ENCODE measurements around the gene OR6B1. TPM values are rescaled to one million over a fixed set of nuclear protein-coding genes. Genes with fewer than 3 reads are reported as not detected.

The OR6B1 gene
- total and polyA plus RNA-seq, 9 of the 15 experiments (the other 6 are each of a cell fraction or from before 2014, with no cell fraction given): not detected

DNA sequence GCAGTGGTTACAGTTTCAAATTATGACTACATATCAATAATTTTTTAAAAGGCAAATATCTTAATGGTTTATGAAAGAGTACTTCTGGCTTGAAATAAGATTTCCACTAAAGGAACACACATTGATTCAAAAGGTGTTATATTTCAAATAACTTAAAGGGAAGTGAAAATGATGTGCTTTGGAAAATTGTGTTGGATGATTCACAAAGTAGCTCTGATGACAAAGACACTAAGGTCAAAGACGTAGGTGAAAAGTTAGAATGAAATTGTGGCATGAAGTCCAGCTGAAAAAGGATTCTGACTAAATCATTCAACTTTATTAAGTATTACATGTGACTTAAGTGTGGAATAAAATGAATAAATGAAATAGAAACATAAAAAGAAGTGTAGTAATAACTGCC lies 27.9 kb downstream of the OR6B1 start:
- H3K9me3 ChIP-seq (replicated peaks; ENCODE audit: control insufficient read depth, insufficient read depth, low read depth, low read length): no peaks in the 10 kb centered on the region
- ChIA-PET CTCF (ENCODE audit: low intra/inter-chr PET ratio) (no interaction called here), POLR2A (no interaction called here)
- BruUV-seq (replicated peaks): no TSS peak
- in situ Hi-C loops (cut with MboI) (no loop called here), intact Hi-C loops (cut with micrococcal nuclease) (loop anchor here (5.0 kb wide), 1 partner anchor 131 kb away; no protein-coding TSS in a partner anchor)
- no peaks in the 10 kb centered on the region for H3K36me3 ChIP-seq (ENCODE audit: control insufficient read depth, insufficient read depth, low read length)
- no peaks in the 10 kb centered on the region for H3K4me1 ChIP-seq (replicated peaks in 1 of 2; ENCODE audit: control insufficient read depth in 2 of 2, insufficient read depth in 2 of 2, low read length in 2 of 2)
- H3K27ac ChIP-seq (ENCODE audit: extremely low read depth, low read depth, low read length): no peak overlapping the region
- no peak overlapping the region for H2AFZ ChIP-seq (ENCODE audit: low read depth, low read length)
- H4K20me1 ChIP-seq (replicated peaks; ENCODE audit: control insufficient read depth, insufficient read depth, low read length): no peaks in the 10 kb centered on the region
- ATAC-seq (no peak), FAIRE-seq (no peak), DNase-seq (ENCODE audit: extremely low read depth in 1 of 4, low spot score in 3 of 4) (no peak)
- WGBS (ENCODE audit: insufficient coverage, low coverage, missing lambda C conversion rate): 0% methylated on average over 1 of the region's 1 CpG
- no peak overlapping the region for H3K4me2 ChIP-seq (ENCODE audit: insufficient read depth, low read length)
- no peaks in the 10 kb centered on the region for H3K79me2 ChIP-seq (ENCODE audit: control insufficient read depth, insufficient read depth, low read length)
- H3K4me3 ChIP-seq: no peak overlapping the region
- no peaks in the 10 kb centered on the region for H3K9me1 ChIP-seq (ENCODE audit: control insufficient read depth, insufficient read depth, low read length)
- TF ChIP-seq PHF21A (IDR thresholded peaks at IDR 0.05; ENCODE audit: borderline replicate concordance, low read depth) (no peak), PHF8 (IDR thresholded peaks at IDR 0.05; ENCODE audit: borderline replicate concordance, low read length) (no peak), MECOM (CRISPR knock-in tag; IDR thresholded peaks at IDR 0.05) (no peak), RHOXF2B (CRISPR knock-in tag; conservative IDR thresholded peaks at IDR 0.05) (no peak)
- TF ChIP-seq, protein P1, sequence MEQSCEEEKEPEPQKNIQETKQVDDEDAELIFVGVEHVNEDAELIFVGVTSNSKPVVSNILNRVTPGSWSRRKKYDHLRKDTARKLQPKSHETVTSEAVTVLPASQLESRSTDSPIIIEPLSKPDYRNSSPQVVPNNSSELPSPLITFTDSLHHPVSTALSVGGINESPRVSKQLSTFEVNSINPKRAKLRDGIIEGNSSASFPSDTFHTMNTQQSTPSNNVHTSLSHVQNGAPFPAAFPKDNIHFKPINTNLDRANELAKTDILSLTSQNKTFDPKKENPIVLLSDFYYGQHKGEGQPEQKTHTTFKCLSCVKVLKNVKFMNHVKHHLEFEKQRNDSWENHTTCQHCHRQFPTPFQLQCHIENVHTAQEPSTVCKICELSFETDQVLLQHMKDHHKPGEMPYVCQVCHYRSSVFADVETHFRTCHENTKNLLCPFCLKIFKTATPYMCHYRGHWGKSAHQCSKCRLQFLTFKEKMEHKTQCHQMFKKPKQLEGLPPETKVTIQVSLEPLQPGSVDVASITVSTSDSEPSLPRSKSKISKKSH (CRISPR knock-in tag; IDR thresholded peaks at IDR 0.05): no peak
- no peak overlapping the region for H3K9ac ChIP-seq (ENCODE audit: insufficient read depth in 1 of 2, low read depth in 2 of 2, low read length in 2 of 2)
- H3K27me3 ChIP-seq (ENCODE audit: control insufficient read depth in 2 of 2, insufficient read depth in 2 of 2, low read length in 2 of 2): peaks cover 0 to 3% of the 10 kb centered on the region in 2 experiments; a peak in 2 of 5 replicates

DNA sequence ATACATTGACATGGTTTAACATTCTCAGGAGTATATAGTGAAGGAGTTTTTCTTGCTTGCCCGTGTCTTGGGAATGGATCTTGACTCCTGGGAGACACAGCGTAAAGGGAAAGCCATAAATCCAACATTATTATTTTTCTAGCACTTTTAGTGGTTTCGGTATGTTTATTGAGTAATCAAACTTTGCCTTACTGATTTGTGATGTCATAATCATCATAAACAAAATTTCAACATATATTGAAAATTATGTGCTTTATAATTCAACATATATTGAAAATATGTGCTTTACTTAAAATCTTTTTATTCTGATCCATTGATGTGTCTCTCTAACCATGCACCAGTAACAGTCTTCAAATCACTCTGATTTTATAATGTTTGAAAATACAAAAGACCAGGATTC lies 28.4 kb downstream of the OR6B1 start:
- Histone ChIP-seq H3K27ac (ENCODE audit: extremely low read depth, low read depth, low read length) (no peak overlapping the region), H3K4me3 (no peak overlapping the region), H3K27me3 (ENCODE audit: control insufficient read depth in 2 of 2, insufficient read depth in 2 of 2, low read length in 2 of 2) (peaks cover 0 to 3% of the 10 kb centered on the region in 2 experiments; a peak in 2 of 5 replicates), H3K9me1 (ENCODE audit: control insufficient read depth, insufficient read depth, low read length) (no peaks in the 10 kb centered on the region), H2AFZ (ENCODE audit: low read depth, low read length) (no peak overlapping the region), H3K9ac (ENCODE audit: insufficient read depth in 1 of 2, low read depth in 2 of 2, low read length in 2 of 2) (no peak overlapping the region), H3K4me2 (ENCODE audit: insufficient read depth, low read length) (no peak overlapping the region), H3K4me1 (replicated peaks in 1 of 2; ENCODE audit: control insufficient read depth in 2 of 2, insufficient read depth in 2 of 2, low read length in 2 of 2) (no peaks in the 10 kb centered on the region), H3K9me3 (replicated peaks; ENCODE audit: control insufficient read depth, insufficient read depth, low read depth, low read length) (no peaks in the 10 kb centered on the region), H3K36me3 (ENCODE audit: control insufficient read depth, insufficient read depth, low read length) (no peaks in the 10 kb centered on the region), H3K79me2 (ENCODE audit: control insufficient read depth, insufficient read depth, low read length) (no peaks in the 10 kb centered on the region), H4K20me1 (replicated peaks; ENCODE audit: control insufficient read depth, insufficient read depth, low read length) (no peaks in the 10 kb centered on the region)
- intact Hi-C loops (cut with micrococcal nuclease): loop anchor here (5.0 kb wide), 1 partner anchor 131 kb away; no protein-coding TSS in a partner anchor
- ATAC-seq (no peak), DNase-seq (ENCODE audit: extremely low read depth in 1 of 4, low spot score in 3 of 4) (no peak), FAIRE-seq (no peak)
- ChIA-PET POLR2A (no interaction called here), CTCF (ENCODE audit: low intra/inter-chr PET ratio) (no interaction called here)
- no TSS peak for BruUV-seq (replicated peaks)
- in situ Hi-C loops (cut with MboI): no loop called here
- WGBS (ENCODE audit: insufficient coverage, low coverage, missing lambda C conversion rate): 1% methylated on average over 3 of the region's 3 CpGs
- no peak for TF ChIP-seq PKNOX1 (IDR thresholded peaks at IDR 0.05)
- TF ChIP-seq GABPB1 (CRISPR knock-in tag; IDR thresholded peaks at IDR 0.05): no peak
- peak; percentile 52; the same call in 1 of the 2 replicates for TF ChIP-seq CEBPB (tag; IDR thresholded peaks at IDR 0.05)
- no peak for TF ChIP-seq LCOR (CRISPR knock-in tag; IDR thresholded peaks at IDR 0.05)
- TF ChIP-seq CEBPG (CRISPR knock-in tag; IDR thresholded peaks at IDR 0.05): no peak
- TF ChIP-seq CEBPG (tag; conservative IDR thresholded peaks at IDR 0.05 in 1 of 2, IDR thresholded peaks at IDR 0.05 in 1 of 2): peak; percentile 38 to 64; a peak in 2 of 4 replicates
- TF ChIP-seq BCOR (IDR thresholded peaks at IDR 0.05): no peak
